ENCODE data around the gene TFF1.

TFF1 gene

GRCh38 chr21:42347601-42348327, 18.6 kb downstream of the TFF1 start:
- no peak for TF ChIP-seq CTCF (conservative IDR thresholded peaks at IDR 0.05; ENCODE audit: control insufficient read depth, insufficient read depth, low read depth, low read length)
- no peak overlapping the region for H3K4me3 ChIP-seq (ENCODE audit: control insufficient read depth, low read depth, low read length)
- DNase-seq (ENCODE audit: low read depth) = no peak

GRCh38 chr21:42346866-42347600, 19.3 kb downstream of the TFF1 start:
- TF ChIP-seq CTCF (conservative IDR thresholded peaks at IDR 0.05; ENCODE audit: control insufficient read depth, insufficient read depth, low read depth, low read length) = no peak
- DNase-seq (ENCODE audit: low read depth) = no peak
- no peak overlapping the region for H3K4me3 ChIP-seq (ENCODE audit: control insufficient read depth, low read depth, low read length)

GRCh38 chr21:42346441-42346840, 19.9 kb downstream of the TFF1 start:
- TF ChIP-seq CTCF (conservative IDR thresholded peaks at IDR 0.05; ENCODE audit: control insufficient read depth, insufficient read depth, low read depth, low read length) = no peak
- DNase-seq (ENCODE audit: low read depth) = no peak
- H3K4me3 ChIP-seq (ENCODE audit: control insufficient read depth, low read depth, low read length) = no peak overlapping the region

- no peak for DNase-seq (ENCODE audit: low read depth)
- no peak for TF ChIP-seq CTCF (conservative IDR thresholded peaks at IDR 0.05; ENCODE audit: control insufficient read depth, insufficient read depth, low read depth, low read length)
- H3K4me3 ChIP-seq (ENCODE audit: control insufficient read depth, low read depth, low read length) = no peak overlapping the region
Measured at GRCh38 chr21:42344631-42345030, 21.7 kb downstream of the TFF1 start.

- TF ChIP-seq CTCF (conservative IDR thresholded peaks at IDR 0.05; ENCODE audit: control insufficient read depth, insufficient read depth, low read depth, low read length) = no peak
- no peak for DNase-seq (ENCODE audit: low read depth)
- H3K4me3 ChIP-seq (ENCODE audit: control insufficient read depth, low read depth, low read length) = no peak overlapping the region
Measured at GRCh38 chr21:42343963-42344510, 22.3 kb downstream of the TFF1 start.

- DNase-seq (ENCODE audit: low read depth) = no peak
- H3K4me3 ChIP-seq (ENCODE audit: control insufficient read depth, low read depth, low read length) = no peak overlapping the region
- no peak for TF ChIP-seq CTCF (conservative IDR thresholded peaks at IDR 0.05; ENCODE audit: control insufficient read depth, insufficient read depth, low read depth, low read length)
Measured at GRCh38 chr21:42343556-42343955, 22.8 kb downstream of the TFF1 start.
